NT2/D1 (cell line): ENCODE results near the gene SORCS3.

ENCODE experiments used
- SUZ12 ChIP-seq: IDR thresholded peaks from 2 replicates; pipeline ENCODE4 v1.6.1; 2011; ENCODE audit not compliant: insufficient read length, insufficient read depth; ENCODE audit errors: extremely low read depth
- YY1 ChIP-seq: IDR thresholded peaks from 2 replicates; pipeline ENCODE4 v1.6.1; 2011; ENCODE audit not compliant: insufficient read length, insufficient read depth
- ZNF274 ChIP-seq: IDR thresholded peaks from 2 replicates; pipeline ENCODE4 v1.6.1; 2011; ENCODE audit warnings: mild to moderate bottlenecking, low read depth, low read length

- TF ChIP-seq ZNF274 (no peak), SUZ12 (no peak), YY1 (no peak)
Measured at GRCh38 chr10:104648421-104648820, 7.3 kb downstream of the SORCS3 start.
